ENCODE results near the gene FAF1. TPM values are rescaled to one million over a fixed set of nuclear protein-coding genes. Genes with fewer than 3 reads are reported as not detected.

FAF1 gene
- total and polyA plus RNA-seq, 2 donors (not counting 3 experiments of a cell fraction or from before 2014, with no cell fraction given): 9.0 to 57.6 TPM

- Histone ChIP-seq H4K20me1 (replicated peaks; ENCODE audit: control insufficient read depth, extremely low read depth, insufficient read depth, low read length) (no peaks in the 10 kb centered on the region), H2AFZ (ENCODE audit: low read depth, low read length) (no peak overlapping the region), H3K4me3 (replicated peaks in 1 of 3; ENCODE audit: insufficient read depth in 1 of 3, low read depth in 1 of 3, low read length in 3 of 3) (no peak overlapping the region), H3K9me3 (replicated peaks; ENCODE audit: control insufficient read depth, insufficient read depth, low read length) (no peaks in the 10 kb centered on the region), H3K4me1 (ENCODE audit: control insufficient read depth, extremely low read depth, insufficient read depth, low read length) (peaks cover 7% of the 10 kb centered on the region), H3K36me3 (ENCODE audit: control insufficient read depth in 2 of 2, extremely low read depth in 1 of 2, insufficient read depth in 2 of 2, low read length in 2 of 2) (no peaks in the 10 kb centered on the region), H3K9ac (replicated peaks; ENCODE audit: extremely low read depth, insufficient read depth, low read length) (no peak overlapping the region), H3K79me2 (ENCODE audit: control insufficient read depth, insufficient read depth, low read length) (peaks cover 40% of the 10 kb centered on the region), H3K4me2 (ENCODE audit: insufficient read depth, low read length) (no peak overlapping the region), H3K27ac (ENCODE audit: insufficient read depth, low read depth, low read length) (no peak overlapping the region), H3K9me1 (replicated peaks; ENCODE audit: control insufficient read depth, extremely low read depth, insufficient read depth, low read length) (peaks cover 4% of the 10 kb centered on the region), H3K27me3 (ENCODE audit: control insufficient read depth in 2 of 2, insufficient read depth in 2 of 2, low read length in 2 of 2) (no peaks in the 10 kb centered on the region)
- ChIA-PET POLR2A (interaction anchor here (0.6 kb wide), 1 partner anchor 378 kb away, joined by 6 read pairs; the partner anchor contains the start of gene RNF11), CTCF (interaction anchor here (0.7 to 1.1 kb wide), 4 partner anchors 15 to 335 kb away, joined by 3 to 5 read pairs (median 4); no protein-coding TSS in a partner anchor)
- BruUV-seq (replicated peaks): no TSS peak
- DNase-seq (ENCODE audit: low read depth, low spot score) (no peak), FAIRE-seq (no peak)
- intact Hi-C loops (cut with micrococcal nuclease) (no loop called here), dilution Hi-C loops (cut with MboI; ENCODE audit: extremely low pct_ligation_motif_present, low sequenced_read_pairs) (no loop called here)
- TF ChIP-seq POLR2A (IDR thresholded peaks at IDR 0.05; ENCODE audit: low read depth, low read length) (no peak), EZH2 (IDR thresholded peaks at IDR 0.05; ENCODE audit: borderline replicate concordance, low read depth, low read length, severe bottlenecking) (no peak), CTCF (IDR thresholded peaks at IDR 0.05; ENCODE audit: extremely low read depth in 1 of 2, insufficient read depth in 1 of 2, low read depth in 1 of 2, low read length in 2 of 2) (no peak), MYC (IDR thresholded peaks at IDR 0.05; ENCODE audit: low read depth, low read length) (no peak), MAX (IDR thresholded peaks at IDR 0.05; ENCODE audit: insufficient read depth, insufficient read length) (no peak), POLR2AphosphoS5 (IDR thresholded peaks at IDR 0.05; ENCODE audit: insufficient read depth, low read depth, low read length) (no peak)
Observed at GRCh38 chr1:50857702-50858101, 102.4 kb downstream of the FAF1 start.
